ENCODE measurements around the gene ACSM5. TPM values are rescaled to one million over a fixed set of nuclear protein-coding genes. Genes with fewer than 3 reads are reported as not detected.
A peak's percentile ranks its signal among the peaks of the same experiment; 100 is the strongest.

The ACSM5 gene
- total RNA-seq, 1 experiment from 2014 or later, result 0.54 TPM

GRCh38 chr16:20380782-20381181 is 28.6 kb upstream of the ACSM5 start:
- intact Hi-C loops (cut with micrococcal nuclease), result loop anchor here (10.0 kb wide), 1 partner anchor 776 kb away; no protein-coding TSS in a partner anchor
- POLR2A ChIA-PET, result no interaction called here
- DNase-seq (ENCODE audit: unreplicated experiment), result no peak
- Mint-ChIP-seq H3K9me3 (ENCODE audit: unreplicated experiment) (no peaks in the 10 kb centered on the region), H3K27ac (ENCODE audit: low read depth, unreplicated experiment) (no peak overlapping the region), H3K4me1 (ENCODE audit: insufficient read depth, unreplicated experiment) (no peaks in the 10 kb centered on the region), H3K36me3 (ENCODE audit: insufficient read depth, unreplicated experiment) (no peaks in the 10 kb centered on the region), H3K27me3 (ENCODE audit: insufficient read depth, unreplicated experiment) (peaks cover 41% of the 10 kb centered on the region), H3K4me3 (ENCODE audit: unreplicated experiment) (no peak overlapping the region)
- CTCF ChIA-PET, result interaction anchor here (0.6 to 18.4 kb wide), 4 partner anchors 81 to 1155 kb away, joined by 3 to 537 read pairs (median 5); no protein-coding TSS in a partner anchor
- no peak for TF ChIP-seq CTCF (IDR thresholded peaks at IDR 0.05; ENCODE audit: unreplicated experiment)
- BruUV-seq (replicated peaks), result no TSS peak

- DNase-seq (ENCODE audit: unreplicated experiment), result no peak
- ChIA-PET POLR2A (no interaction called here), CTCF (interaction anchor here (0.5 to 18.4 kb wide), 15 partner anchors 7 to 806 kb away, joined by 3 to 537 read pairs (median 5); no protein-coding TSS in a partner anchor)
- Mint-ChIP-seq H3K27me3 (ENCODE audit: insufficient read depth, unreplicated experiment) (peaks cover 36% of the 10 kb centered on the region), H3K27ac (ENCODE audit: low read depth, unreplicated experiment) (no peak overlapping the region), H3K36me3 (ENCODE audit: insufficient read depth, unreplicated experiment) (no peaks in the 10 kb centered on the region), H3K4me1 (ENCODE audit: insufficient read depth, unreplicated experiment) (no peaks in the 10 kb centered on the region), H3K9me3 (ENCODE audit: unreplicated experiment) (no peaks in the 10 kb centered on the region), H3K4me3 (ENCODE audit: unreplicated experiment) (no peak overlapping the region)
- no TSS peak for BruUV-seq (replicated peaks)
- intact Hi-C loops (cut with micrococcal nuclease), result loop anchor here (10.0 kb wide), 1 partner anchor 778 kb away; no protein-coding TSS in a partner anchor
- no peak for TF ChIP-seq CTCF (IDR thresholded peaks at IDR 0.05; ENCODE audit: unreplicated experiment)
Measured at GRCh38 chr16:20382202-20382948, 27.0 kb upstream of the ACSM5 start.

GRCh38 chr16:20383106-20384029 is 26.0 kb upstream of the ACSM5 start:
- intact Hi-C loops (cut with micrococcal nuclease), result loop anchor here (1.0 to 10.0 kb wide), 3 partner anchors 476 to 779 kb away; no protein-coding TSS in a partner anchor

More at GRCh38 chr16:20383106-20384029, 26.0 kb upstream of the ACSM5 start:
- Mint-ChIP-seq H3K4me3 (ENCODE audit: unreplicated experiment) (no peak overlapping the region), H3K4me1 (ENCODE audit: insufficient read depth, unreplicated experiment) (no peaks in the 10 kb centered on the region), H3K27ac (ENCODE audit: low read depth, unreplicated experiment) (no peak overlapping the region), H3K36me3 (ENCODE audit: insufficient read depth, unreplicated experiment) (no peaks in the 10 kb centered on the region), H3K9me3 (ENCODE audit: unreplicated experiment) (no peaks in the 10 kb centered on the region), H3K27me3 (ENCODE audit: insufficient read depth, unreplicated experiment) (peaks cover 28% of the 10 kb centered on the region)
- TF ChIP-seq CTCF (IDR thresholded peaks at IDR 0.05; ENCODE audit: unreplicated experiment), result peak; percentile 90
- BruUV-seq (replicated peaks), result no TSS peak
- ChIA-PET CTCF (interaction anchor here (0.5 to 18.4 kb wide), 36 partner anchors 8 to 815 kb away, joined by 3 to 537 read pairs (median 3); no protein-coding TSS in a partner anchor), POLR2A (no interaction called here)
- DNase-seq (ENCODE audit: unreplicated experiment), result peak; percentile 51

All from MCF 10A (cell line).